GM12878 (cell line): ENCODE measurements around the gene CTSW. TPM values are rescaled to one million over a fixed set of nuclear protein-coding genes. Genes with fewer than 3 reads are reported as not detected.

Source experiments
- ATAC-seq: fragments of 200-7000 bp; cut with Tn5 transposase; 3 replicates; pipeline ENCODE4 v1.9.1; 2020; ENCODE audit warnings: mild to moderate bottlenecking, moderate library complexity
- BruUV-seq: library from RNA; stranded (reverse); fragments of 400-500 nt; replicated peaks from 2 replicates; lab custom pipeline; 2021; lab: Mats Ljungman, UMichigan
- CTCF ChIA-PET: fragments of 300-600 bp; sonication (Branson Sonifier 250); formaldehyde crosslinking; extraction: SDS; loops from one replicate; lab custom pipeline; 2021; ENCODE audit warnings: inconsistent platforms; lab: Yijun Ruan, JAX
- POLR2A ChIA-PET: fragments of 350-600 bp; formaldehyde crosslinking; extraction: SDS; loops from one replicate; lab custom pipeline; 2021; ENCODE audit warnings: inconsistent platforms; lab: Charles Lee
- RAD21 ChIA-PET: fragments of 300-600 bp; sonication (Branson Sonifier 250); formaldehyde crosslinking; loops from one replicate; lab custom pipeline; 2023; ENCODE audit warnings: antibody characterized with exemption; ENCODE audit not compliant: unreplicated experiment; lab: Charles Lee
- SMC1A ChIA-PET: fragments of 300-600 bp; sonication (Branson Sonifier 250); formaldehyde crosslinking; loops from one replicate; lab custom pipeline; 2023; ENCODE audit not compliant: unreplicated experiment, uncharacterized antibody; lab: Charles Lee
- DNase-seq: peaks from one replicate; pipeline ENCODE4 v3.0.0-alpha.2; 2011; ENCODE audit warnings: low read depth, low spot score
- FAIRE-seq: peaks from 3 replicates; lab custom pipeline; 2011; peaks lifted over from hg19 to GRCh38; lab: Jason Lieb, UNC
- H2AFZ ChIP-seq: 2 replicates; pipeline ENCODE4 v1.6.0; 2011; ENCODE audit warnings: low read depth, low read length, control low read depth; ENCODE audit not compliant: control insufficient read depth
- H3K27ac ChIP-seq: 2 replicates; pipeline ENCODE4 v1.5.1; 2011; ENCODE audit warnings: control low read depth; ENCODE audit not compliant: control insufficient read depth, insufficient read depth
- H3K27me3 ChIP-seq, 2 experiments: replicated peaks in 1 of 2; 2 replicates each; pipeline versions ENCODE4 v1.6.0 to v1.6.1; 2011; ENCODE audit warnings: low read length in 1 of 2; ENCODE audit not compliant: control insufficient read depth in 2 of 2, insufficient read depth in 2 of 2
- H3K36me3 ChIP-seq, 2 experiments: 2 replicates each; pipeline ENCODE4 v1.5.1; 2011; ENCODE audit warnings: low read length in 1 of 2; ENCODE audit not compliant: control insufficient read depth in 2 of 2, insufficient read depth in 2 of 2
- H3K4me1 ChIP-seq: 2 replicates; pipeline ENCODE4 v1.6.1; 2011; ENCODE audit warnings: mild to moderate bottlenecking, low read length, moderate library complexity, mixed read lengths; ENCODE audit not compliant: control insufficient read depth, insufficient read depth
- H3K4me2 ChIP-seq: 2 replicates; pipeline ENCODE4 v1.6.0; 2011; ENCODE audit warnings: control low read depth; ENCODE audit not compliant: control insufficient read depth, insufficient read depth
- H3K4me3 ChIP-seq: fragments of 200-600 bp; sonication (generic); 2 replicates; pipeline ENCODE4 v1.5.1; 2016
- H3K79me2 ChIP-seq: 2 replicates; pipeline ENCODE4 v1.6.0; 2011; ENCODE audit warnings: low read length; ENCODE audit not compliant: control insufficient read depth, insufficient read depth
- H3K9ac ChIP-seq: 2 replicates; pipeline ENCODE4 v1.8.0; 2011; ENCODE audit warnings: low read length, control low read depth, mixed read lengths; ENCODE audit not compliant: control insufficient read depth, insufficient read depth
- H3K9me3 ChIP-seq: replicated peaks from 3 replicates; pipeline ENCODE4 v1.5.1; 2011; ENCODE audit warnings: mild to moderate bottlenecking, low read length; ENCODE audit not compliant: control insufficient read depth, insufficient read depth
- H4K20me1 ChIP-seq: 2 replicates; pipeline ENCODE4 v1.6.0; 2011; ENCODE audit not compliant: control insufficient read depth, insufficient read depth
- CHD1 ChIP-seq: IDR thresholded peaks from 2 replicates; pipeline ENCODE4 v1.6.1; 2012; ENCODE audit warnings: low read depth, low read length, improper control_type of control experiment
- CHD2 ChIP-seq: IDR thresholded peaks from 2 replicates; pipeline ENCODE4 v1.6.1; 2011; ENCODE audit warnings: low read depth, low read length, improper control_type of control experiment, borderline replicate concordance
- DPF2 ChIP-seq: fragments of 450-650 bp; IDR thresholded peaks from 2 replicates; pipeline ENCODE4 v1.6.1; 2017; ENCODE audit warnings: mild to moderate bottlenecking
- ELK1 ChIP-seq: IDR thresholded peaks from 2 replicates; pipeline ENCODE4 v1.6.1; 2012; ENCODE audit warnings: low read depth, low read length, improper control_type of control experiment
- FOS ChIP-seq: IDR thresholded peaks from 3 replicates; pipeline ENCODE4 v1.6.1; 2011; ENCODE audit warnings: borderline replicate concordance; ENCODE audit not compliant: insufficient read length; ENCODE audit errors: extremely low read depth
- HDGF ChIP-seq: fragments of 450-650 bp; IDR thresholded peaks from 2 replicates; pipeline ENCODE4 v1.6.1; 2016; ENCODE audit warnings: antibody characterized with exemption
- IRF3 ChIP-seq: fragments of 450-650 bp; IDR thresholded peaks from 2 replicates; pipeline ENCODE4 v1.6.1; 2014; ENCODE audit warnings: mild to moderate bottlenecking
- IRF4 ChIP-seq: IDR thresholded peaks from 2 replicates; pipeline ENCODE4 v1.6.1; 2011; ENCODE audit warnings: low read depth, low read length
- NBN ChIP-seq: fragments of 450-650 bp; IDR thresholded peaks from 2 replicates; pipeline ENCODE4 v1.6.1; 2016
- NFYB ChIP-seq: IDR thresholded peaks from 2 replicates; pipeline ENCODE4 v1.6.1; 2011; ENCODE audit warnings: low read depth, mild to moderate bottlenecking, low read length, improper control_type of control experiment, moderate library complexity; ENCODE audit not compliant: insufficient read depth
- NR2F1 ChIP-seq: fragments of 450-650 bp; conservative IDR thresholded peaks from 2 replicates; pipeline ENCODE4 v1.6.1; 2017; ENCODE audit warnings: mild to moderate bottlenecking
- PAX5 ChIP-seq: IDR thresholded peaks from 2 replicates; pipeline ENCODE4 v1.6.1; 2011; ENCODE audit warnings: low read depth, low read length, borderline replicate concordance
- RCOR1 ChIP-seq: conservative IDR thresholded peaks from 2 replicates; pipeline ENCODE4 v1.6.1; 2012; ENCODE audit warnings: low read depth, low read length, improper control_type of control experiment
- SMARCA5 ChIP-seq: fragments of 450-650 bp; IDR thresholded peaks from 2 replicates; pipeline ENCODE4 v1.6.1; 2017; ENCODE audit warnings: mild to moderate bottlenecking
- SMC3 ChIP-seq: IDR thresholded peaks from 2 replicates; pipeline ENCODE4 v1.6.1; 2011; ENCODE audit warnings: low read length, improper control_type of control experiment, borderline replicate concordance
- STAT3 ChIP-seq: IDR thresholded peaks from 2 replicates; pipeline ENCODE4 v1.6.1; 2011; ENCODE audit warnings: low read depth, low read length, improper control_type of control experiment
- TBL1XR1 ChIP-seq: IDR thresholded peaks from 2 replicates; pipeline ENCODE4 v1.6.1; 2012; ENCODE audit warnings: low read depth, low read length, improper control_type of control experiment
- TCF12 ChIP-seq: IDR thresholded peaks from 2 replicates; pipeline ENCODE4 v1.6.1; 2011; ENCODE audit warnings: low read depth, mild to moderate bottlenecking, low read length
- YY1 ChIP-seq: IDR thresholded peaks from 2 replicates; pipeline ENCODE4 v1.6.1; 2011; ENCODE audit warnings: low read depth, mild to moderate bottlenecking, low read length
- ZBTB4 ChIP-seq: fragments of 450-650 bp; formaldehyde crosslinking; IDR thresholded peaks from 2 replicates; pipeline ENCODE4 v1.4.0; 2022; ENCODE audit warnings: mild to moderate bottlenecking, moderate library complexity
- WGBS: methylation state at CpG from one replicate; pipeline ENCODE4 v1.1.6; 2016; ENCODE audit warnings: low lambda C conversion rate; ENCODE audit not compliant: insufficient replicate concordance, insufficient coverage; ENCODE audit errors: missing lambda C conversion rate; 5-methylcytosine and 5-hydroxymethylcytosine counted together
- in situ Hi-C: fragments of 300-500 bp; cut with MboI; formaldehyde crosslinking; loops from 9 replicates; pipeline ENCODE4 v1.14.3; 2018; ENCODE audit warnings: mixed read lengths
- intact Hi-C: fragments of 100-400 bp; cut with micrococcal nuclease; formaldehyde crosslinking; loops from one replicate; pipeline ENCODE4 v1.14.2; 2022; ENCODE audit not compliant: unreplicated experiment
- polyA plus RNA-seq, 11 experiments: library from polyadenylated mRNA; depleted of rRNA in 4 of 11; unstranded in 6 of 11; stranded (reverse) in 5 of 11; fragments of >200 nt; fragmentation: Nextera tagmentation in 4 of 11; fragmentation: Illumina TruSeq in 1 of 11; extraction: Ambion mirVana in 4 of 11; extraction: Trizol in 1 of 11; gene quantifications; 1 replicate in 1 of 11; 2 replicates in 10 of 11; pipeline versions ENCODE4 v1.2.1 to v1.2.3, GENCODE V29; 2011 to 2016; ENCODE audit warnings: inconsistent platforms in 2 of 11, missing spikeins in 2 of 11, low read depth in 1 of 11
- total RNA-seq, 4 experiments: library from RNA; depleted of rRNA in 3 of 4; stranded (reverse); fragments of >200 nt in 3 of 4; fragmentation: Illumina TruSeq in 1 of 4; extraction: Trizol in 1 of 4; gene quantifications; 2 replicates each; pipeline versions ENCODE4 v1.2.1 to v1.2.3, GENCODE V29; 2013 to 2021

The CTSW gene
- total and polyA plus RNA-seq, 10 of the 15 experiments (the other 5 are each of a cell fraction or from before 2014, with no cell fraction given) = 0.53 to 12.0 (median 1.7) TPM

GRCh38 chr11:65884716-65885092, 5.1 kb downstream of the CTSW start:
- Histone ChIP-seq H2AFZ (peak overlapping the region; percentile 35; the same call in 1 of the 2 replicates), H3K36me3 (peaks cover 12 to 25% of the 10 kb centered on the region in 2 experiments), H3K4me3 (no peak overlapping the region), H3K27me3 (no peaks in the 10 kb centered on the region), H3K79me2 (peaks cover 15% of the 10 kb centered on the region), H3K27ac (no peak overlapping the region), H4K20me1 (no peaks in the 10 kb centered on the region), H3K4me1 (peaks cover 22% of the 10 kb centered on the region), H3K9ac (no peak overlapping the region), H3K4me2 (peak overlapping the region; percentile 50; the same call in 1 of the 2 replicates), H3K9me3 (no peaks in the 10 kb centered on the region)
- 12% methylated on average over 9 of the region's 9 CpGs for WGBS
- FAIRE-seq (peak; percentile 81), ATAC-seq (peak; percentile 69), DNase-seq (no peak)
- RAD21 ChIA-PET = interaction anchor here (0.7 to 4.1 kb wide), 24 partner anchors 9 to 315 kb away, joined by 3 to 40 read pairs (median 5); partner anchors contain the start of gene KAT5
- in situ Hi-C loops = loop anchor here (5.0 kb wide), 1 partner anchor 103 kb away; no protein-coding TSS in a partner anchor
- CTCF ChIA-PET = interaction anchor here (0.6 to 11.0 kb wide), 69 partner anchors 8 to 398 kb away, joined by 3 to 167 read pairs (median 4); partner anchors contain the start of genes AP5B1, CFL1, EFEMP2 and FOSL1
- no TSS peak for BruUV-seq
- POLR2A ChIA-PET = interaction anchor here (1.1 to 4.0 kb wide), 4 partner anchors 11 to 52 kb away, joined by 3 to 33 read pairs (median 10); partner anchors contain the start of genes CFL1 and MUS81
- intact Hi-C loops = loop anchor here (1.0 kb wide), 1 partner anchor 105 kb away; no protein-coding TSS in a partner anchor
- SMC1A ChIA-PET = interaction anchor here (0.6 to 2.7 kb wide), 21 partner anchors 8 to 414 kb away, joined by 3 to 28 read pairs (median 4); partner anchors contain the start of genes KAT5 and MUS81
- TF ChIP-seq FOS (no peak), YY1 (peak; percentile 88), NBN (0 out of 2 replicates have a peak, but pooled peaks have one; percentile 35), NR2F1 (peak; percentile 77), ZBTB4 (CRISPR knock-in tag) (no peak), CHD1 (no peak), DPF2 (0 out of 2 replicates have a peak, but pooled peaks have one; percentile 3), SMC3 (peak; percentile 99), STAT3 (no peak), RCOR1 (peak; percentile 69; the same call in 1 of the 2 replicates), TBL1XR1 (0 out of 2 replicates have a peak, but pooled peaks have one; percentile 18), CHD2 (peak; percentile 60; the same call in 1 of the 2 replicates), PAX5 (0 out of 2 replicates have a peak, but pooled peaks have one; percentile 6), IRF3 (no peak), NFYB (peak; percentile 61; the same call in 1 of the 2 replicates), TCF12 (0 out of 2 replicates have a peak, but pooled peaks have one; percentile 68), HDGF (peak; percentile 83; the same call in 1 of the 2 replicates), IRF4 (0 out of 2 replicates have a peak, but pooled peaks have one; percentile 34), SMARCA5 (peak; percentile 86), ELK1 (peak; percentile 26; the same call in 1 of the 2 replicates)
